Esophagus muscularis mucosa (tissue), 3 donors: ENCODE results near the gene AHCYL2.

Source experiments
- CTCF ChIP-seq, 3 experiments: fragments of 200-600 bp in 2 of 3; fragments of 450-650 bp in 1 of 3; sonication (generic) in 2 of 3; IDR thresholded peaks; one replicate each; pipeline ENCODE4 v1.5.1; 2017 to 2019; ENCODE audit warnings: antibody characterized with exemption in 3 of 3, mild to moderate bottlenecking in 2 of 3, moderate library complexity in 1 of 3
- POLR2A ChIP-seq: fragments of 450-650 bp; IDR thresholded peaks from one replicate; pipeline ENCODE4 v1.6.1; 2017; ENCODE audit warnings: antibody characterized with exemption, moderate library complexity, mild to moderate bottlenecking, low read depth

- TF ChIP-seq CTCF (IDR thresholded peaks at IDR 0.05): no peak
- no peak for TF ChIP-seq POLR2A
Observed at GRCh38 chr7:129338450-129338849, 113.6 kb downstream of the AHCYL2 start.
